Uterus (tissue), 2 donors: ENCODE measurements around the gene CREB3L2.

Experiments
- CTCF ChIP-seq, 4 experiments: fragments of 200-600 bp in 2 of 4; fragments of 450-650 bp in 2 of 4; sonication (generic) in 2 of 4; IDR thresholded peaks; one replicate each; pipeline ENCODE4 v1.5.1; 2016 to 2019; ENCODE audit warnings: antibody characterized with exemption in 4 of 4, mild to moderate bottlenecking in 2 of 4, moderate library complexity in 1 of 4
- POLR2A ChIP-seq, 2 donors: fragments of 450-650 bp; IDR thresholded peaks; one replicate each; pipeline ENCODE4 v1.6.1; 2016; ENCODE audit warnings: antibody characterized with exemption in 2 of 2, mild to moderate bottlenecking in 1 of 2, moderate library complexity in 1 of 2

DNA sequence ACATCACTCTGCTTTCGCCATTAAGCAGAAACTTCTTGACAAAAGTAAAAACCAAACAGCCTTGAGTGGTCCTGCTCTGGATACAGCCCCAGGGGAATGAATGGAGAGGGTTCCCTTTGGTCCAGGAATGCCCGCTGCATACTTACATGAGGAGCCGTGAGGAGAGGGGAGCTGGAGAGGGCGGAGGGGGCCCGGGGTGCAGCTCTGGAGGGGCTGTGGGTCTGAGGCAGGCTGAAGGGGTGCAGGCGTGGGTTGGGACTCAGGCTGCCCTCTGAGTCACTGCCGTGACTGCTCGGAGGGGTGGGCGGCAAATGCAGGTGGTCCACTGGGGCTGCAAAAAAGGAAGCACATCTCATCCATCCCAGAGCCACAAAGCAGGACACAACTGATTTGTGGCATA lies 93.8 kb downstream of the CREB3L2 start:
- TF ChIP-seq CTCF (IDR thresholded peaks at IDR 0.05) (no peak), POLR2A (IDR thresholded peaks at IDR 0.05) (no peak)
